ENCODE measurements around the gene GCNT2.
"Not testable (repeated sequence)": the region's sequence is repeated elsewhere in the genome, so short reads cannot be mapped to it uniquely, and the experiment has no call there.

GCNT2 gene

DNA sequence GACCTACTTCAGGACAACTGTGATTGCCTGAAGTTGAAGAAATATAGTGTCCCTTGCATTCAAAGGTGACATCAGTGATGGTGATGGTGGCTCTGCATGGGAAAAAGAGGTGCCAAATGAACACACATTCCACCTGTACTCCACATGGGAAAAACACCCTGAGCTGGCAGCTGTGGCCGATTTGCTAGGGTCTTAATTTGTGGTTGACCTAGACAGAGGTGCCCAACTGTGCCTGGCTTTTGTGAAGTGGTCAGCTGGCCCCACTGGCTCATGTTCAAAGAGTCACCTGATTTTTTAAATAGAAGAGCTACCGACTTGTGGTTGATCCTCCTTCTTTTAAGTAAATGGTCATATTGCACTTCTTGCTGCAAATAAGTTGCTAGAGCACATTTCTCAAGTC, 7.6 kb upstream of the GCNT2 start:
- FAIRE-seq (no peak), DNase-seq (ENCODE audit: low spot score) (no peak)

- no peak for FAIRE-seq
- no peak for DNase-seq (ENCODE audit: low spot score)
Observed at GRCh38 chr6:10514049-10514780, 6.9 kb upstream of the GCNT2 start.

GRCh38 chr6:10516953-10517352, 4.2 kb upstream of the GCNT2 start:
- FAIRE-seq: no peak
- no peak for DNase-seq (ENCODE audit: low spot score)

GRCh38 chr6:10518557-10519407, 2.4 kb upstream of the GCNT2 start:
- DNase-seq (ENCODE audit: low spot score) (peak; percentile 25), FAIRE-seq (no peak)

GRCh38 chr6:10519408-10519697, 1.8 kb upstream of the GCNT2 start:
- DNase-seq (ENCODE audit: low spot score); FAIRE-seq: not testable (repeated sequence)

DNA sequence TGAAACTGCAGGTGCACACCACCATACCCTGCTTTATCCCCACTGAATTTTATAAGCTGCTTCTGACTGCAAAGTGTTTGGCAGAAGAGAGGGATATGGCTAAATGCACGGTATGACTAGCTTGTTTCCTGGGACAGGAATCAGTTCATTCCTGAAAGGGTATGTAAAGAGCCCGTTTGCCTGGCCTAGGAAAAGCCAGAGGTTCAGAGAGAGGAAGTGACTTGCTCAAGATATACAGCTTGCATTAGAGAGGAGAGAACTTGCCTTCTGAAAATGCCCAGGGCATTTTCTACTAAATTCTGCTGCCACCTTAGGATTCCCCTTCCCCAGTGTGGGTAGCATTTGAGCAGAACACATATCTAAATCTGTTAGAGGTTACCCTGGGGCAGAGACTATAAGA, 683 bp upstream of the GCNT2 start:
- DNase-seq (ENCODE audit: low spot score) (no peak), FAIRE-seq (no peak)

- FAIRE-seq: no peak
- DNase-seq (ENCODE audit: low spot score): no peak
Observed at GRCh38 chr6:10522929-10523573, 1.9 kb downstream of the GCNT2 start.

DNA sequence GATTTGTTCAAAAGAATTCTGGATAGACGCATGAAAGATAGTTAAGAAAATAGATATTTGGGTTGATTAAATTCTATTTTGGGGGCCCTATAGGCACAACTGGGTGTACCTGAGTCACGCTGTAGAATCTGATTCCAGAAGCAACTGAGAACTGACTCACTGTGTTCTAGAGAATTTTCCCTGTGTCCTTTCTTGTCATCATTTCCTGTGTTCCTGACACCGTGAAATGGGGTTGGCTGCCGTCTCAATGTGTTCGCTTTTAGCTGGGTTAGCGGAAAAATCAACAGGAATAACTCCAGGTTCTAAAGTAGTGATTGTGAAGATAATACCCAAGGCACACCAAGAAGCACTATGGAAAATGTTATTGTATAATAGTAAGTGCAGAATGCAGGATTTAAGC, 5.0 kb downstream of the GCNT2 start:
- no peak for FAIRE-seq
- no peak for DNase-seq (ENCODE audit: low spot score)

DNA sequence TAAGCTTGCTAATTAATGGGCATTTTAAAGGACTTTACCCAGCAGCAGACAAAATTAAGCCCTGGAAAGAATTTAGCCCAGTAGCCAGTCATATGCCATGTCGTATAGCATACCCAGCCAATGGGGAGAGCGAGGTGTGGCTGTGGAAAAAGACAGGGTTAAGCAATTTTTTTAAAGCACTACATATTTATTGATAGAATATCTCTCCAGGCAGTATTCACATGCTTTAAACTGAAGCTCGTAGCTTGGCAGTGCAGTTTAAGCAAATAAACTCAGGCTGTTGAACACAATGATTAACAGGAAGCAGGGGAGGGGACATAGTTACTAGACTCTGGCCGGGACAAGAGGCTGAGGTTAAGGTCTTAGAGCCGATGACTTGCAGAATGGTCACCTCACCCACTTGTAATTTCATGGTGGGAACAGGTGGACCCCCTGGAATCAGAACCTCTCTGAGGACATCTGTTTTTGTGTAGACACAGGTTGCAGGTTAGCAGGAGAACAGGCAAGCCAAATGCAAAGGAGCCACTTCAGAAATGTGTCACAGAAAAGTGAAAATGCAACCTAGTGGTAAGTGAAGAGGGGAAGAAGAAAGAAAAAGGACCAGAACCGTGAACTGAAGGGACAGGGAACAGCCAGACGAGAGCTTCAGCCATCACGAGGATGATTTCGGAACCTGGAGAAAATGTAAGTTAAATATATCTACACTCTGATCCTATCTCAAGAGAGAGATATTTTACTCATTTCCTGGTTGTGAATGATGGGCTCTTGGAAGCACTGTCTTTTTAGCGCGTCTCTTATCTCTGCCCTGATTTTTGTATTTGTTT, 7.2 kb downstream of the GCNT2 start:
- no peak for FAIRE-seq
- DNase-seq (ENCODE audit: low spot score): peak; percentile 59

- peak; percentile 89 for DNase-seq (ENCODE audit: low spot score)
- peak; percentile 66 for FAIRE-seq
Observed at GRCh38 chr6:10529231-10529801, 8.2 kb downstream of the GCNT2 start.

DNA sequence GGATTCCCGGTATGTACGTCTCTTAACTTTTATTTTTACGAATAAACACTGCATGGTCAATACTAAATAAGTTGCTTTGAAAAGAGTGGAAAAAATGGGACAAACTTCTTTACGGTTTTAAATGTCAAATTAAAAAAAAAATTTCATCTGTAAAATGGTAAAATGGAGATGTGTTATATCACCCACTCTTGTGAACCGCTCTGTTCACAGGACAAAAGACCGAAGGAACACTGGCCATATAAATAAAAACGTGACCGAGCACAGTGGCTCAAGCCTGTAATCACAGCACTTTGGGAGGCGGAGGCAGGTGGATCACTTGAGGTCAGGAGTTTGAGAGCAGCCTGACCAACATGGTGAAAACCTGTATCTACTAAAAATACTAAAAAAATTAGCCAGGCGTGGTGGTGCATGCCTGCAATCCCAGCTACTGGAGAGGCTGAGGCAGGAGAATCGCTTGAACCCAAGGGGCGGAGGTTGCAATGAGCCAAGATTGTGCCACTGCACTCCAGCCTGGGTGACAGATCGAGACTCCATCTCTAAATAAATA, 8.8 kb downstream of the GCNT2 start:
- DNase-seq (ENCODE audit: low spot score); FAIRE-seq: not testable (repeated sequence)

DNA sequence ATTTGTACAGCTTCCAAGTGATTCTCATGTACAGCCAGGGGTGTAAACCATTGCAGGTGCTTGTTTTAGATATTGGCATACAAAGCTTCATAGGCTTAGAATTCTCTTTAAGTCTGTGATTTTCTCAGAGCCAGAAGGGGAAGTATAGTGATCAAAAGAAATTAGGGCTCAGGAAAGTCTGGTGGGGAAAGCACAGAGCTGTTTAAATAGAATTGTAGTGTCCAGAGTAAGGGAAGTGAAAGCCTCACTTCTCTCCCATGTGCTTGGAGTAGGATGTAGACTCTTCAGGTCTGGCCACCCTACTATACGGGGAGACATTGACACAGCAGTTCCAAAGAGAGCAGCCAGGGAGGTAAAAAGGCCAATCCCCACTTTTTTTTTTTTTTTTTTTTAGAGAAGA, 10.4 kb downstream of the GCNT2 start:
- no peak for FAIRE-seq
- DNase-seq (ENCODE audit: low spot score): no peak

GRCh38 chr6:10531942-10532341, 10.8 kb downstream of the GCNT2 start:
- FAIRE-seq: no peak
- no peak for DNase-seq (ENCODE audit: low spot score)

- FAIRE-seq (no peak), DNase-seq (ENCODE audit: low spot score) (no peak)
Observed at GRCh38 chr6:10532392-10532791, 11.2 kb downstream of the GCNT2 start.

GRCh38 chr6:10534419-10534762, 13.2 kb downstream of the GCNT2 start:
- DNase-seq (ENCODE audit: low spot score): no peak
- no peak for FAIRE-seq

DNA sequence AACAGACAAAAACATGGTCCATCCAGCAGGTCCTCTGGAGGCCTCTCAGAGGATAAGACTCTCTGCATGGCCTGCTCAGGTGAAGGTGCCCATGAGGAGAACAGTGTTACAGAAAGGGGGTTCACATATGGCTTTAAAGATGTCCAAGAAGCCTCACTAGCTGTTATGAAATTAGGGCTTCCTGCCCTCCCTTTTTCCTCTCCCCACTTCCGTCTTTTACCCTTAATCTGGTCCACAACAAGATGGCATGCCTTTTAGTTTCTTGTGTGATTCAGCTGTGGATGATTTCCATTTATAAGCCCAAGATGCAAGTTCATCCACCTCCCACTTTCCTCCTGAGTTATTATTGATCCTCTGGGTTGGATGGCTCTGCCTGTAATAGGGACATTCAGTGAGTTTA, 14.0 kb downstream of the GCNT2 start:
- DNase-seq (ENCODE audit: low spot score): no peak
- FAIRE-seq: no peak

GRCh38 chr6:10537726-10538125, 16.6 kb downstream of the GCNT2 start:
- no peak for FAIRE-seq
- no peak for DNase-seq (ENCODE audit: low spot score)

GRCh38 chr6:10540073-10540746, 19.1 kb downstream of the GCNT2 start:
- no peak for FAIRE-seq
- DNase-seq (ENCODE audit: low spot score): no peak

- FAIRE-seq (no peak), DNase-seq (ENCODE audit: low spot score) (no peak)
Observed at GRCh38 chr6:10541591-10541990, 20.4 kb downstream of the GCNT2 start.

- FAIRE-seq (no peak), DNase-seq (ENCODE audit: low spot score) (no peak)
Observed at GRCh38 chr6:10542213-10542612, 21.1 kb downstream of the GCNT2 start.
